K562 (cell line): ENCODE measurements around the gene CUL2. TPM values are rescaled to one million over a fixed set of nuclear protein-coding genes. Genes with fewer than 3 reads are reported as not detected.
A peak's percentile ranks its signal among the peaks of the same experiment; 100 is the strongest.

Source experiments
- CREB3L1 ChIP-seq: fragments of 450-650 bp; IDR thresholded peaks from 2 replicates; pipeline ENCODE4 v1.6.1; 2014; ENCODE audit warnings: low read depth, mild to moderate bottlenecking, moderate library complexity, borderline replicate concordance
- FOXK1 ChIP-seq: sonication (generic); formaldehyde crosslinking; IDR thresholded peaks from 2 replicates; pipeline ENCODE4 v1.8.0; 2022; ENCODE audit warnings: missing genetic modification reagents, mild to moderate bottlenecking, borderline replicate concordance
- HES1 ChIP-seq: fragments of 450-650 bp; IDR thresholded peaks from 2 replicates; pipeline ENCODE4 v1.6.1; 2016; ENCODE audit warnings: low read depth, mild to moderate bottlenecking, moderate library complexity
- MAX ChIP-seq: sonication (generic); formaldehyde crosslinking; IDR thresholded peaks from 2 replicates; pipeline ENCODE4 v1.9.0; 2022; ENCODE audit warnings: mild to moderate bottlenecking, missing genetic modification reagents
- MLLT1 ChIP-seq, 2 experiments: fragments of 450-650 bp; IDR thresholded peaks; 2 replicates each; pipeline ENCODE4 v1.6.1; 2016
- REST ChIP-seq, 2 experiments: fragments of 450-650 bp; formaldehyde crosslinking in 1 of 2; IDR thresholded peaks; 2 replicates each; pipeline versions ENCODE4 v1.4.0 to v1.6.1; 2014 to 2020; ENCODE audit warnings: mild to moderate bottlenecking in 2 of 2, borderline replicate concordance in 1 of 2, low read depth in 1 of 2
- TFAP4 ChIP-seq: sonication (generic); formaldehyde crosslinking; IDR thresholded peaks from 2 replicates; pipeline ENCODE4 v1.8.0; 2022; ENCODE audit warnings: missing genetic modification reagents, mild to moderate bottlenecking, moderate library complexity, borderline replicate concordance
- ZBTB7A ChIP-seq: IDR thresholded peaks from 2 replicates; pipeline ENCODE4 v1.6.1; 2011; ENCODE audit warnings: low read depth, mild to moderate bottlenecking, low read length, moderate library complexity, borderline replicate concordance; ENCODE audit not compliant: control insufficient read depth
- ZC3H4 ChIP-seq: sonication (generic); formaldehyde crosslinking; IDR thresholded peaks from 2 replicates; pipeline ENCODE4 v1.9.0; 2021; ENCODE audit warnings: missing genetic modification reagents, borderline replicate concordance
- ZNF140 ChIP-seq: fragments of 250-450 bp; sonication (Bioruptor Pico); IDR thresholded peaks from 2 replicates; pipeline ENCODE4 v1.8.0; 2021; ENCODE audit warnings: moderate library complexity, mild to moderate bottlenecking, inconsistent platforms
- polyA plus RNA-seq, 8 experiments: library from polyadenylated mRNA; depleted of rRNA in 4 of 8; stranded (reverse) in 5 of 8; unstranded in 3 of 8; fragments of >200 nt; fragmentation: Nextera tagmentation in 2 of 8; fragmentation: Illumina TruSeq in 1 of 8; extraction: Ambion mirVana in 2 of 8; extraction: Trizol in 1 of 8; gene quantifications; 2 replicates each; pipeline versions ENCODE4 v1.2.1 to v1.2.3, GENCODE V29; 2011 to 2014; ENCODE audit warnings: inconsistent platforms in 1 of 8, missing spikeins in 1 of 8
- total RNA-seq, 7 experiments: library from RNA; depleted of rRNA in 6 of 7; stranded (reverse); fragments of >200 nt in 6 of 7; fragmentation: Illumina TruSeq in 2 of 7; extraction: Trizol in 2 of 7; gene quantifications; 2 replicates each; pipeline versions ENCODE4 v1.2.1 to v1.2.3, GENCODE V29; 2011 to 2021; ENCODE audit warnings: low replicate concordance in 1 of 7

The CUL2 gene
- total and polyA plus RNA-seq, 9 of the 15 experiments (the other 6 are each of a cell fraction or from before 2014, with no cell fraction given) = 17.3 to 46.3 (median 41.2) TPM

- TF ChIP-seq CREB3L1 (peak; percentile 23; the same call in 1 of the 2 replicates), REST (IDR thresholded peaks at IDR 0.05; ENCODE audit: borderline replicate concordance) (0 out of 2 replicates have a peak, but pooled peaks have one; percentile 14), REST (CRISPR knock-in tag; IDR thresholded peaks at IDR 0.05; ENCODE audit: low read depth) (no peak), TFAP4 (no peak), FOXK1 (CRISPR knock-in tag) (peak; percentile 68; the same call in 1 of the 2 replicates), HES1 (no peak), MLLT1 (IDR thresholded peaks at IDR 0.05) (no peak), MAX (CRISPR knock-in tag) (no peak; the same call in 1 of the 2 replicates), ZNF140 (CRISPR knock-in tag) (no peak), ZC3H4 (peak; percentile 17; the same call in 1 of the 2 replicates), ZBTB7A (no peak)
Observed at GRCh38 chr10:35126062-35126529, 36.0 kb upstream of the CUL2 start (continued).
